Measurements from ENCODE around the gene ALG1.

GRCh38 chr16:5054876-5055865 lies 16.5 kb upstream of the ALG1 start:
- TF ChIP-seq CTCF (IDR thresholded peaks at IDR 0.05; ENCODE audit: insufficient read depth, low read length, poor library complexity, severe bottlenecking) = no peak
- no peak for TF ChIP-seq EZH2phosphoT487 (conservative IDR thresholded peaks at IDR 0.05; ENCODE audit: low read length)

All from SU-DHL-6 (cell line).